Gastroesophageal sphincter (tissue), 4 donors: ENCODE data around the gene SORCS3. TPM values are rescaled to one million over a fixed set of nuclear protein-coding genes. Genes with fewer than 3 reads are reported as not detected.
A peak's percentile ranks its signal among the peaks of the same experiment; 100 is the strongest.

Experiments
- ATAC-seq: fragments of 150-250 bp; one replicate; pipeline ENCODE4 v1.9.1; 2016; ENCODE audit warnings: mild to moderate bottlenecking, moderate library complexity
- H3K27ac ChIP-seq, 4 donors: fragments of 200-600 bp; sonication (generic) in 3 of 4; 1 replicate in 3 of 4; 2 replicates in 1 of 4; pipeline ENCODE4 v1.5.1; 2016 to 2019
- H3K27me3 ChIP-seq: fragments of 200-600 bp; sonication (generic); one replicate; pipeline ENCODE4 v1.5.1; 2019
- H3K36me3 ChIP-seq, 2 donors: fragments of 200-600 bp; sonication (generic); one replicate each; pipeline ENCODE4 v1.5.1; 2019; ENCODE audit warnings: control low read depth in 1 of 2
- H3K4me1 ChIP-seq, 3 donors: fragments of 200-600 bp; sonication (generic); 1 replicate in 2 of 3; 2 replicates in 1 of 3; pipeline ENCODE4 v1.5.1; 2016 to 2019; ENCODE audit warnings: control low read depth in 2 of 3
- H3K4me3 ChIP-seq, 2 donors: fragments of 200-600 bp; sonication (generic); one replicate each; pipeline ENCODE4 v1.5.1; 2019; ENCODE audit warnings: mild to moderate bottlenecking in 1 of 2, moderate library complexity in 1 of 2
- H3K9me3 ChIP-seq, 3 donors: fragments of 200-600 bp; sonication (generic); one replicate each; pipeline ENCODE4 v1.5.1; 2017 to 2019; ENCODE audit warnings: control low read depth in 2 of 3
- EP300 ChIP-seq: sonication (generic); formaldehyde crosslinking; IDR thresholded peaks from one replicate; pipeline ENCODE4 v1.6.1; 2017; ENCODE audit warnings: antibody characterized with exemption, mild to moderate bottlenecking
- POLR2A ChIP-seq, 2 donors: fragments of 450-650 bp; IDR thresholded peaks; one replicate each; pipeline ENCODE4 v1.6.1; 2017; ENCODE audit warnings: antibody characterized with exemption in 2 of 2, mild to moderate bottlenecking in 2 of 2, moderate library complexity in 1 of 2
- POLR2AphosphoS5 ChIP-seq: sonication (generic); formaldehyde crosslinking; IDR thresholded peaks from one replicate; pipeline ENCODE4 v1.6.1; 2017; ENCODE audit warnings: antibody characterized with exemption
- WGBS, 2 donors: methylation state at CpG; one replicate each; pipeline ENCODE4 v1.1.5; 2018; ENCODE audit warnings: low coverage in 1 of 2; 5-methylcytosine and 5-hydroxymethylcytosine counted together
- total RNA-seq, 4 donors: library from RNA; depleted of rRNA; stranded (reverse); fragments of >200 nt; gene quantifications; one replicate each; pipeline ENCODE4 v1.1.0, GENCODE V29; 2016
- TF ChIP-seq, protein P1 (sequence below), 4 experiments: fragments of 200-600 bp in 2 of 4; fragments of 450-650 bp in 2 of 4; sonication (generic) in 1 of 4; IDR thresholded peaks; one replicate each; pipeline ENCODE4 v1.5.1; 2017 to 2019; ENCODE audit warnings: antibody characterized with exemption in 4 of 4, mild to moderate bottlenecking in 2 of 4, moderate library complexity in 2 of 4

The SORCS3 gene
- total RNA-seq, 4 donors from 2014 or later: 0.31 to 1.3 (median 0.69) TPM; not detected in 1

DNA sequence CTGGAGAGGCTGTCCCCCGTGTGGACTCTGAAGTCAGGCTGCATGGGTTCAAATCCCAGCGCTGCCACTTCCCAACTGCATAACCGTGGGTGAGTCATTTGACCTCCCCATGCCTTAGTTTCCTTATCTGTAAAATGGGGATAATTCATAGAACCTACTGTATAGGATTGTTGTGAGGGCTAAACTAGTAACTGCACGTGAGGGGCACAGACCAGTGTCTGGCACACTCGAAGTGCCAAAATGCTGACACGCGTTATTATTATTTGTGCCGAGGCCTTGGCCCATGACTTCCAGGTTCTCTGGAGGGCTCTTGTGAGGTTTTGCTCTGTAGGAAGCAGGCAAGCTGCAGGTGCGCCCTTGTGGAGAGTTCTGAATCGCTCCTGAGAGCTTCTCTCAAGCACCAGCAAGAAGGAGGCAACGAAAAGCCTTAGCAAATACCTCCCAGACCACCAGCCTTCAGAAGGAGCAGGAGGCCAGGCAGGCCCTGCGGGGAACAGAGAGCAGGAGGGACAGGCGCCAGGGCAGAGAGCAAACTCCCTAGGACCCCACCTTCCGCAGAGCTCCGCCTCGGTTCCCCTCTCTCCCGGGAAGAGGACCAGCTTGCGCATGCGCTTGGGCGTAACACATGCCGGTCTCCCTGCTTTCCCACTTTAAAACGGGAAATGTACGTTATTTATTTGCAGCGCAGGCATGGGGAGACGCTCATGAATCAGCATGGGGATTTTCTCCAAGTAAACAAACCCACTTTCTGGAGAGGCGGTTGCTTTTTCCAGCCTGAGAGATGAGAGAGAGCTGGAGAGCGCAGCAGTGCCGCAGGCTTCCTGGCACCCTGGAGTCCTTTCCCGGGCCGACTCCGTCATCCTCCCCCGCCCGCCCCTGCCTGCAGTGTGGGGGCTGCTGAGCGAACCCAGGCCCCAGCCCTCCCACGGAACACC lies 39.6 kb downstream of the SORCS3 start:
- peaks cover 19% of the 10 kb centered on the region for H3K27me3 ChIP-seq
- no peak overlapping the region for H3K27ac ChIP-seq
- H3K36me3 ChIP-seq: no peaks in the 10 kb centered on the region
- no peak for ATAC-seq
- H3K9me3 ChIP-seq: no peaks in the 10 kb centered on the region
- H3K4me1 ChIP-seq: peaks cover 0 to 9% (median 0%) of the 10 kb centered on the region in 3 donors
- peak overlapping the region in 1 of 2 donors; percentile 43 for H3K4me3 ChIP-seq
- TF ChIP-seq POLR2AphosphoS5 (peak; percentile 22), POLR2A (IDR thresholded peaks at IDR 0.05) (no peak)
- TF ChIP-seq, protein P1, sequence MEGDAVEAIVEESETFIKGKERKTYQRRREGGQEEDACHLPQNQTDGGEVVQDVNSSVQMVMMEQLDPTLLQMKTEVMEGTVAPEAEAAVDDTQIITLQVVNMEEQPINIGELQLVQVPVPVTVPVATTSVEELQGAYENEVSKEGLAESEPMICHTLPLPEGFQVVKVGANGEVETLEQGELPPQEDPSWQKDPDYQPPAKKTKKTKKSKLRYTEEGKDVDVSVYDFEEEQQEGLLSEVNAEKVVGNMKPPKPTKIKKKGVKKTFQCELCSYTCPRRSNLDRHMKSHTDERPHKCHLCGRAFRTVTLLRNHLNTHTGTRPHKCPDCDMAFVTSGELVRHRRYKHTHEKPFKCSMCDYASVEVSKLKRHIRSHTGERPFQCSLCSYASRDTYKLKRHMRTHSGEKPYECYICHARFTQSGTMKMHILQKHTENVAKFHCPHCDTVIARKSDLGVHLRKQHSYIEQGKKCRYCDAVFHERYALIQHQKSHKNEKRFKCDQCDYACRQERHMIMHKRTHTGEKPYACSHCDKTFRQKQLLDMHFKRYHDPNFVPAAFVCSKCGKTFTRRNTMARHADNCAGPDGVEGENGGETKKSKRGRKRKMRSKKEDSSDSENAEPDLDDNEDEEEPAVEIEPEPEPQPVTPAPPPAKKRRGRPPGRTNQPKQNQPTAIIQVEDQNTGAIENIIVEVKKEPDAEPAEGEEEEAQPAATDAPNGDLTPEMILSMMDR (IDR thresholded peaks at IDR 0.05): no peak
- WGBS, 2 donors: 40% methylated on average over 5 of the region's 35 CpGs; no CpG with 5 or more reads in 1 of the 2 donors

DNA sequence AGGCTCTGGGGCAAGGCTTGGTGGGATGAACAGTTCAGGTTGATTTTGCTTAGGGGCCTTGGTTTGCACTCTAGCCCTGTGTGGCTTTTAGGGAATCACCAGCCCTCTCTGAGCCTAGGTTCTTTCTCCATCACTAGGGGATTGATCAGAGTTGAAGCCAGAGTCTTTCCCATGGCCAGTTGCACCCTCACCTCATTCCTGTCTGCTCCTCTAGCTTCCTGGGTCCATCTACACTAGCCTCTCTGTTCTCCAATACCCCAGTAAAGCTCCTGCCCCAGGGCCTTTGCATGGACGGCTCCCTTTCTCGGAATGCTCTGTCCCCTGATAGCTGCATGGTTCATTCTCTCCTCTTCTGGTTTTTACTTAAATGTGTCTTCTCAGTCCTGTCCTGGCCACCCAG lies 40.4 kb downstream of the SORCS3 start:
- H3K4me3 ChIP-seq: peak overlapping the region in 1 of 2 donors; percentile 43
- WGBS, 2 donors: 57 to 81% methylated on average over 2 of the region's 2 CpGs

DNA sequence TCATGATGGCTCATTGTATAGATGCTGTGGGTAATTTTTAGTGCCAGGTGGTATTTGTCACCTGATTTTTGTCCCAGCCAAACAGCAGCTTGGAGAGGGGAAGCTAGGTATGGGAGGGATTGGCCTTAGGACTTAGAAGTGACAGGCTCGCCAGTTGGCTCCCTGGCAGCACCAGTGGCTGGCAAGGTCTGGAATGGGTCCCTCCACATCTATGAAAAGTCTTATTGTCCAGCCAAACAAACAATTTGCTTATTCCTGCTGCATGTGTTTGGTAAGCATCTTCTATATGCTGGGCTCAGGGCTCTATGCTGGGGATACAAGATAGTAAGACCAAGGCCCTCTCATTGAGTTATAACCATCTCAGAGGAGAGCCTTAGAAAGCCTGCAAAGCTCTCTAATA lies 42.5 kb downstream of the SORCS3 start:
- H3K36me3 ChIP-seq: no peaks in the 10 kb centered on the region
- peaks cover 25% of the 10 kb centered on the region for H3K27me3 ChIP-seq
- H3K9me3 ChIP-seq: no peaks in the 10 kb centered on the region
- no peak for ATAC-seq
- no peak overlapping the region for H3K27ac ChIP-seq
- peaks cover 0 to 9% (median 0%) of the 10 kb centered on the region in 3 donors for H3K4me1 ChIP-seq
- TF ChIP-seq POLR2A (IDR thresholded peaks at IDR 0.05) (no peak), POLR2AphosphoS5 (no peak), EP300 (no peak)
- TF ChIP-seq, protein P1 (IDR thresholded peaks at IDR 0.05): no peak
- WGBS, 2 donors: no CpG with 5 or more reads among the region's 1 CpG
- H3K4me3 ChIP-seq: no peak overlapping the region

More for the DNA sequence above, 40.4 kb downstream of the SORCS3 start:
- no peaks in the 10 kb centered on the region for H3K36me3 ChIP-seq
- no peaks in the 10 kb centered on the region for H3K9me3 ChIP-seq
- TF ChIP-seq EP300: no peak
- no peak for TF ChIP-seq POLR2AphosphoS5
- no peak for TF ChIP-seq POLR2A (IDR thresholded peaks at IDR 0.05)
- TF ChIP-seq, protein P1 (IDR thresholded peaks at IDR 0.05): no peak
- H3K4me1 ChIP-seq: peaks cover 0 to 9% (median 0%) of the 10 kb centered on the region in 3 donors
- peaks cover 23% of the 10 kb centered on the region for H3K27me3 ChIP-seq
- H3K27ac ChIP-seq: no peak overlapping the region
- ATAC-seq: no peak

DNA sequence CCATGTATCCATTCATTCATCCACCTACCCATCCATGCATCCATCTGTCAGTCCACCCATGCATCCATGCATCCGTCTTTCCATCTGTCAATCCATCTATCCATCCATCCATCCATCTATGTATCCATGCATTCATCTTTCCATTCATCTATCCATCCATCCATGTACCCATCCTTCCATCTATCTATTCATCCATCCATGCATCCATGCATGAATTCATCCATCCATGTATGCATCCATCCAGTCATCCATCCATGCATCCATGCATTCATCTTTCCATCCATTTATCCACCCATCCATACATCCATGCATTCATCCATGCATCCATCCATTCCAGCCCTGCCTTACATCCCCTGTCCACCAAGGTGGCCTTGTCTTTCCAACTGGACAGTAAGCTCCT lies 45.7 kb downstream of the SORCS3 start:
- H3K27ac ChIP-seq: no peak overlapping the region
- no peak for TF ChIP-seq POLR2A (IDR thresholded peaks at IDR 0.05)
- TF ChIP-seq, protein P1 (IDR thresholded peaks at IDR 0.05): no peak
- peaks cover 25% of the 10 kb centered on the region for H3K27me3 ChIP-seq
- H3K36me3 ChIP-seq: no peaks in the 10 kb centered on the region
- no peaks in the 10 kb centered on the region for H3K9me3 ChIP-seq
- ATAC-seq: no peak
- WGBS, 2 donors: 0% methylated on average over 1 of the region's 1 CpG; no CpG with 5 or more reads in 1 of the 2 donors
- H3K4me3 ChIP-seq: no peak overlapping the region
- H3K4me1 ChIP-seq: no peaks in the 10 kb centered on the region
